B cell (primary cell): ENCODE results near the gene HDAC11. TPM values are rescaled to one million over a fixed set of nuclear protein-coding genes. Genes with fewer than 3 reads are reported as not detected.

ENCODE experiments used
- ATAC-seq: fragments of 200-7000 bp; cut with Tn5 transposase; one replicate; pipeline ENCODE4 v1.10.0; 2021; ENCODE audit warnings: low read depth, mild to moderate bottlenecking, moderate number of reproducible peaks, moderate library complexity
- CTCF ChIA-PET: fragments of 350-600 bp; sonication (Branson Sonifier 250); formaldehyde crosslinking; loops from one replicate; lab custom pipeline; 2021; ENCODE audit warnings: antibody characterized with exemption, inconsistent platforms; lab: Charles Lee
- POLR2A ChIA-PET: fragments of 350-600 bp; sonication (Branson Sonifier 250); formaldehyde crosslinking; loops from one replicate; lab custom pipeline; 2021; ENCODE audit warnings: antibody characterized with exemption; lab: Charles Lee
- DNase-seq: peaks from one replicate; pipeline ENCODE4 v3.0.0; 2013
- H2AFZ ChIP-seq: 2 replicates; pipeline ENCODE4 v1.6.1; 2012; ENCODE audit warnings: mild to moderate bottlenecking, low read depth, low read length; ENCODE audit not compliant: insufficient read depth, poor library complexity, severe bottlenecking
- H3K27ac ChIP-seq, 2 donors: 1 replicate in 1 of 2; 2 replicates in 1 of 2; pipeline ENCODE4 v1.5.1; 2012 to 2013; ENCODE audit warnings: low read length in 2 of 2, mild to moderate bottlenecking in 2 of 2, moderate library complexity in 1 of 2
- H3K27me3 ChIP-seq, 4 experiments: fragments of 200-600 bp in 1 of 4; sonication (generic) in 1 of 4; replicated peaks in 1 of 4; 1 replicate in 2 of 4; 2 replicates in 2 of 4; pipeline versions ENCODE4 v1.6.1 to v1.7.0; 2013 to 2016; ENCODE audit warnings: low read length in 3 of 4, mild to moderate bottlenecking in 2 of 4, mixed read lengths in 1 of 4, moderate library complexity in 1 of 4; ENCODE audit not compliant: insufficient read depth in 4 of 4, control insufficient read depth in 3 of 4; ENCODE audit errors: control extremely low read depth in 1 of 4
- H3K36me3 ChIP-seq, 2 experiments: replicated peaks in 1 of 2; 1 replicate in 1 of 2; 2 replicates in 1 of 2; pipeline versions ENCODE4 v1.6.1 to v1.7.1; 2013; ENCODE audit warnings: low read length in 1 of 2; ENCODE audit not compliant: insufficient read depth in 2 of 2, control insufficient read depth in 1 of 2; ENCODE audit errors: control extremely low read depth in 1 of 2, extremely low read depth in 1 of 2
- H3K4me1 ChIP-seq, 2 donors: fragments of 200-600 bp in 1 of 2; sonication (generic) in 1 of 2; 1 replicate in 1 of 2; 2 replicates in 1 of 2; pipeline versions ENCODE4 v1.5.1 to v1.6.1; 2013 to 2017; ENCODE audit warnings: low read length in 2 of 2; ENCODE audit not compliant: control insufficient read depth in 2 of 2, insufficient read depth in 2 of 2
- H3K4me2 ChIP-seq: replicated peaks from 2 replicates; pipeline ENCODE3; 2012; ENCODE audit warnings: mild to moderate bottlenecking, low read depth, low read length; ENCODE audit not compliant: poor library complexity, severe bottlenecking
- H3K4me3 ChIP-seq, 5 experiments: fragments of 200-600 bp in 1 of 5; sonication (generic) in 1 of 5; 1 replicate in 3 of 5; 2 replicates in 2 of 5; pipeline versions ENCODE4 v1.5.1 to v1.7.0; 2011 to 2016; ENCODE audit warnings: low read length in 4 of 5, mild to moderate bottlenecking in 4 of 5, low read depth in 2 of 5, control low read depth in 1 of 5, moderate library complexity in 1 of 5; ENCODE audit not compliant: insufficient read depth in 1 of 5; ENCODE audit errors: control extremely low read depth in 1 of 5, extremely low read depth in 1 of 5
- H3K79me2 ChIP-seq: fragments of 200-600 bp; sonication (generic); one replicate; pipeline ENCODE4 v1.6.0; 2016; ENCODE audit warnings: low read length; ENCODE audit not compliant: control insufficient read depth, insufficient read depth
- H3K9ac ChIP-seq: fragments of 200-600 bp; sonication (generic); 2 replicates; pipeline ENCODE4 v1.6.1; 2017; ENCODE audit warnings: mild to moderate bottlenecking, low read length, moderate library complexity
- H3K9me3 ChIP-seq, 3 donors: one replicate each; pipeline versions ENCODE4 v1.6.1 to v1.7.1; 2013; ENCODE audit warnings: low read length in 2 of 3; ENCODE audit not compliant: control insufficient read depth in 2 of 3, insufficient read depth in 1 of 3; ENCODE audit errors: control extremely low read depth in 1 of 3
- H4K20me1 ChIP-seq: 2 replicates; pipeline ENCODE4 v1.6.0; 2012; ENCODE audit warnings: mild to moderate bottlenecking, low read length; ENCODE audit not compliant: insufficient read depth, control insufficient read depth, poor library complexity, severe bottlenecking
- H3K27ac Mint-ChIP-seq: one replicate; pipeline ENCODE4 v1.8.0; 2021; ENCODE audit warnings: mixed read lengths
- H3K27me3 Mint-ChIP-seq: one replicate; pipeline ENCODE4 v1.8.0; 2021; ENCODE audit warnings: mixed read lengths
- H3K4me1 Mint-ChIP-seq: one replicate; pipeline ENCODE4 v1.8.0; 2021; ENCODE audit warnings: mixed read lengths
- H3K4me3 Mint-ChIP-seq: one replicate; pipeline ENCODE4 v1.8.0; 2021; ENCODE audit warnings: mixed read lengths
- H3K9me3 Mint-ChIP-seq: one replicate; pipeline ENCODE4 v1.8.0; 2022; ENCODE audit warnings: mixed read lengths; ENCODE audit not compliant: insufficient read depth
- CTCF ChIP-seq: fragments of 200-600 bp; IDR thresholded peaks from one replicate; pipeline ENCODE4 v1.8.0; 2022; ENCODE audit warnings: antibody characterized with exemption, mild to moderate bottlenecking
- EZH2 ChIP-seq: IDR thresholded peaks from 2 replicates; pipeline ENCODE4 v1.6.1; 2012; ENCODE audit warnings: borderline replicate concordance, low read depth, mild to moderate bottlenecking, moderate library complexity, low read length; ENCODE audit not compliant: insufficient read depth, poor library complexity, severe bottlenecking
- WGBS: methylation state at CpG from one replicate; pipeline ENCODE4 v1.1.5; 2013; ENCODE audit warnings: missing lambda C conversion rate; ENCODE audit not compliant: insufficient coverage; 5-methylcytosine and 5-hydroxymethylcytosine counted together
- intact Hi-C: fragments of 100-400 bp; cut with micrococcal nuclease; formaldehyde crosslinking; loops from one replicate; pipeline ENCODE4 v1.10.0; 2022
- polyA plus RNA-seq: library from polyadenylated mRNA; depleted of rRNA; stranded (reverse); fragments of >200 nt; gene quantifications from 2 replicates; pipeline ENCODE4 v1.2.3, GENCODE V29; 2012
- total RNA-seq, 2 donors: library from RNA; stranded (reverse); fragments of 120-200 nt in 1 of 2; gene quantifications; 1 replicate in 1 of 2; 2 replicates in 1 of 2; pipeline versions ENCODE4 v1.2.3 to v1.2.4, GENCODE V29; 2013 to 2022

Gene HDAC11
- total and polyA plus RNA-seq, 2 donors (not counting 1 experiment from before 2014, with no cell fraction given), result 0.76 to 5.5 TPM

DNA sequence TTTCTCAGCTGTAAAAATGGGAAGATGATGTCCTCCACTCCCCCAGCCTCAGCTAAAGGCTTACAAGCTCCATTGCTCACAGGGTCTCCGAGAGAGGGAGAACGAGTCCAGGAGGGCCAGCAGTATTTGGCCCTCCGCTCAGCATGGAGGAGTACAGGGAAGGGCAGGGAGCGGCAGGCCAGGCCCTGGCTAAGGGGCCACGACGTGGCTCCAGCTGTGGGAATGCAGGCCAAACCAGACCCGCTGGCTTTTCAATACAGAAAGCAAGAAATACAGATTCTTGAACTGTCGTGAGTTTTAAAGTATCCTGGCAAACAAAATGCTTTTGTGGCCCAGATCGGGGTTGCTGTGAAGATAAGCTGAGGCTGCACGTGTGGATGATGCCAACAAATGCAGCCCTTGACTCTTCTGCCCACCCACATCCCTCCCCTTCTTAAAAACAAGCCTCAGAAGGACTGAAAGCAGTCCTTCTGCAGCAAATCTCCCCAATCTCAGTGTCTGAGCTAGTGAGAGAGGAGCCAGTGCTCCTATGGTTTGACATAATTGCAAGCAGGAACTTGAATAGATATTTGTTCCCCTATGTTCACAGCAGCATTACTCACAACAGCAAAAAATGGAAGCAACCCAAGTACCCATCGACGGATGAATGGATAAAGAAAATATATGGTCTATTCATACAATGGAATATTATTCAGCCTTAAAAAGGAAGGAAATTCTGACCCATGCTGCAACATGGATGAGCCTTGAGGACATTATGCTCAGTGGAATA lies 50.3 kb downstream of the HDAC11 start:
- peaks cover 0 to 3% (median 0%) of the 10 kb centered on the region in 4 experiments for H3K27me3 ChIP-seq
- H3K27ac Mint-ChIP-seq, result no peak overlapping the region
- 92% methylated on average over 10 of the region's 12 CpGs for WGBS
- H3K4me1 Mint-ChIP-seq, result no peaks in the 10 kb centered on the region
- DNase-seq (no peak), ATAC-seq (no peak)
- no peak overlapping the region for H3K9ac ChIP-seq
- CTCF ChIA-PET, result no interaction called here
- H3K4me2 ChIP-seq, result no peak overlapping the region
- H3K79me2 ChIP-seq, result no peaks in the 10 kb centered on the region
- POLR2A ChIA-PET, result no interaction called here
- H3K4me3 ChIP-seq, result no peak overlapping the region
- H3K36me3 ChIP-seq, result no peaks in the 10 kb centered on the region
- H4K20me1 ChIP-seq, result no peaks in the 10 kb centered on the region
- no peak overlapping the region for H3K4me3 Mint-ChIP-seq
- H3K9me3 Mint-ChIP-seq, result no peaks in the 10 kb centered on the region
- H3K27me3 Mint-ChIP-seq, result peaks cover 21% of the 10 kb centered on the region
- intact Hi-C loops, result no loop called here
- TF ChIP-seq CTCF (no peak), EZH2 (no peak)
- no peak overlapping the region for H2AFZ ChIP-seq
- no peaks in the 10 kb centered on the region for H3K9me3 ChIP-seq
- H3K27ac ChIP-seq, result no peak overlapping the region
- no peaks in the 10 kb centered on the region for H3K4me1 ChIP-seq

- DNase-seq (no peak), ATAC-seq (no peak)
- Histone ChIP-seq H3K4me2 (no peak overlapping the region), H3K27me3 (peaks cover 0 to 13% (median 0%) of the 10 kb centered on the region in 4 experiments), H3K9me3 (peaks cover 0 to 7% (median 0%) of the 10 kb centered on the region in 3 donors), H3K4me1 (peaks cover 0 to 3% of the 10 kb centered on the region in 2 donors), H3K9ac (no peak overlapping the region), H2AFZ (no peak overlapping the region), H3K36me3 (no peaks in the 10 kb centered on the region), H4K20me1 (no peaks in the 10 kb centered on the region), H3K27ac (no peak overlapping the region), H3K4me3 (no peak overlapping the region), H3K79me2 (no peaks in the 10 kb centered on the region)
- Mint-ChIP-seq H3K9me3 (no peaks in the 10 kb centered on the region), H3K4me3 (no peak overlapping the region), H3K4me1 (no peaks in the 10 kb centered on the region), H3K27me3 (peaks cover 34% of the 10 kb centered on the region), H3K27ac (no peak overlapping the region)
- ChIA-PET CTCF (interaction anchor here (1.0 kb wide), 1 partner anchor 8 kb away, joined by 3 read pairs; no protein-coding TSS in a partner anchor), POLR2A (no interaction called here)
- TF ChIP-seq EZH2 (no peak), CTCF (no peak)
- 88% methylated on average over 5 of the region's 9 CpGs for WGBS
- intact Hi-C loops, result no loop called here
These were observed 52.0 kb downstream of the HDAC11 start for GRCh38 chr3:13532085-13532484.
